Right ventricle myocardium inferior (tissue), 1 donor: ENCODE results near the gene RCVRN. TPM values are rescaled to one million over a fixed set of nuclear protein-coding genes. Genes with fewer than 3 reads are reported as not detected.
A peak's percentile ranks its signal among the peaks of the same experiment; 100 is the strongest.

Experiments used
- ATAC-seq: fragments of 200-7000 bp; cut with Tn5 transposase; one replicate; pipeline ENCODE4 v1.9.1; 2020; ENCODE audit warnings: mild to moderate bottlenecking, moderate library complexity
- DNase-seq: peaks from one replicate; pipeline ENCODE4 v3.0.0; 2021; ENCODE audit errors: missing footprints
- intact Hi-C: fragments of 100-400 bp; cut with DNase I; formaldehyde crosslinking; loops from one replicate; pipeline ENCODE4 v1.11.0; 2022
- long read RNA-seq: library from polyadenylated mRNA; unstranded; transcript quantifications from one replicate; pipeline ENCODE4 v2.0.0, GENCODE V29; 2021
- total RNA-seq: library from RNA; stranded (reverse); fragmentation: NEBNext Ultra II Directional; extraction: Animal tissue kit (Norgen Biotek cat#: 25700); gene quantifications from one replicate; pipeline ENCODE4 v1.2.1, GENCODE V29; 2021
- donor health status: DM: no; HTN: yes; CAD: no; lungs with severe emphysema.

The RCVRN gene
- total RNA-seq, result not detected
- long read RNA-seq, result 0 reads

GRCh38 chr17:9905078-9905415, at the start of gene RCVRN:
TSS of gene RCVRN (minus strand) at chr17:9905271. CDS start at chr17:9905180, 91 bp downstream.
- intact Hi-C loops, result no loop called here
- no peak for ATAC-seq
- DNase-seq, result no peak

GRCh38 chr17:9953492-9953891, 48.4 kb upstream of the RCVRN start:
- intact Hi-C loops, result no loop called here
- DNase-seq (no peak), ATAC-seq (no peak)

GRCh38 chr17:9951803-9952202, 46.7 kb upstream of the RCVRN start:
- ATAC-seq (no peak), DNase-seq (no peak)
- intact Hi-C loops, result no loop called here

GRCh38 chr17:9948928-9949327, 43.9 kb upstream of the RCVRN start:
- DNase-seq, result no peak
- intact Hi-C loops, result no loop called here
- ATAC-seq, result peak; percentile 44

GRCh38 chr17:9944704-9945103, 39.6 kb upstream of the RCVRN start:
- intact Hi-C loops, result no loop called here
- ATAC-seq (no peak), DNase-seq (no peak)

GRCh38 chr17:9943343-9943742, 38.3 kb upstream of the RCVRN start:
- intact Hi-C loops, result no loop called here
- DNase-seq (no peak), ATAC-seq (no peak)

- intact Hi-C loops, result no loop called here
- ATAC-seq (no peak), DNase-seq (no peak)
These were observed 37.8 kb upstream of the RCVRN start for GRCh38 chr17:9942885-9943284.

GRCh38 chr17:9941305-9941704, 36.2 kb upstream of the RCVRN start:
- ATAC-seq (no peak), DNase-seq (no peak)
- intact Hi-C loops, result no loop called here

- ATAC-seq, result no peak
- no peak for DNase-seq
- intact Hi-C loops, result no loop called here
These were observed 35.8 kb upstream of the RCVRN start for GRCh38 chr17:9940841-9941240.

- intact Hi-C loops, result no loop called here
- ATAC-seq (no peak), DNase-seq (no peak)
These were observed 33.7 kb upstream of the RCVRN start for GRCh38 chr17:9938764-9939163.

- DNase-seq (no peak), ATAC-seq (no peak)
- intact Hi-C loops, result no loop called here
These were observed 32.8 kb upstream of the RCVRN start for GRCh38 chr17:9937901-9938300.

GRCh38 chr17:9937241-9937761, 32.2 kb upstream of the RCVRN start:
- intact Hi-C loops, result no loop called here
- ATAC-seq, result peak; percentile 87

GRCh38 chr17:9936095-9936494, 31.0 kb upstream of the RCVRN start:
- intact Hi-C loops, result no loop called here
- DNase-seq (no peak), ATAC-seq (no peak)

More at GRCh38 chr17:9937241-9937761, 32.2 kb upstream of the RCVRN start:
- DNase-seq, result peak; percentile 88

GRCh38 chr17:9935408-9935807, 30.3 kb upstream of the RCVRN start:
- DNase-seq (no peak), ATAC-seq (peak; percentile 75)
- intact Hi-C loops, result no loop called here

GRCh38 chr17:9934331-9934730, 29.3 kb upstream of the RCVRN start:
- intact Hi-C loops, result no loop called here
- DNase-seq, result no peak
- no peak for ATAC-seq

- no peak for DNase-seq
- ATAC-seq, result no peak
- intact Hi-C loops, result no loop called here
These were observed 27.4 kb upstream of the RCVRN start for GRCh38 chr17:9932491-9932890.

- no peak for DNase-seq
- intact Hi-C loops, result no loop called here
- no peak for ATAC-seq
These were observed 26.2 kb upstream of the RCVRN start for GRCh38 chr17:9931144-9931741.

- intact Hi-C loops, result loop anchor here (5.0 kb wide), 1 partner anchor 687 kb away; no protein-coding TSS in a partner anchor
- ATAC-seq (peak; percentile 14), DNase-seq (no peak)
These were observed 24.8 kb upstream of the RCVRN start for GRCh38 chr17:9929871-9930270.

GRCh38 chr17:9928601-9929333, 23.7 kb upstream of the RCVRN start:
- DNase-seq (no peak), ATAC-seq (peak; percentile 49)
- intact Hi-C loops, result loop anchor here (5.0 kb wide), 1 partner anchor 689 kb away; no protein-coding TSS in a partner anchor

GRCh38 chr17:9926150-9926804, 21.2 kb upstream of the RCVRN start:
- DNase-seq (no peak), ATAC-seq (no peak)
- intact Hi-C loops, result loop anchor here (5.0 kb wide), 1 partner anchor 691 kb away; no protein-coding TSS in a partner anchor
